Activated naive CD4-positive, alpha-beta T cell treated with anti-CD3 and anti-CD28 coated beads, Interleukin-2, amount 50 U/mL, for 72 hours (primary cell): ENCODE results near the gene MYCBP2. TPM values are rescaled to one million over a fixed set of nuclear protein-coding genes. Genes with fewer than 3 reads are reported as not detected.
A peak's percentile ranks its signal among the peaks of the same experiment; 100 is the strongest.

ENCODE experiments used
- ATAC-seq, 2 donors: fragments of 150-1000 bp; cut with Tn5 transposase; 2 replicates each; pipeline ENCODE4 v1.10.0; 2021; ENCODE audit warnings: mild to moderate bottlenecking in 2 of 2, moderate library complexity in 2 of 2
- DNase-seq, 2 donors: peaks; one replicate each; pipeline ENCODE4 v3.0.0; 2021 to 2022; ENCODE audit warnings: low spot score in 2 of 2
- H3K27ac Mint-ChIP-seq, 2 donors: one replicate each; pipeline ENCODE4 v1.8.0; 2022; ENCODE audit warnings: mild to moderate bottlenecking in 2 of 2, mixed read lengths in 2 of 2
- H3K36me3 Mint-ChIP-seq, 2 donors: one replicate each; pipeline ENCODE4 v1.8.0; 2022; ENCODE audit warnings: mixed read lengths in 2 of 2
- H3K9me3 Mint-ChIP-seq, 2 donors: one replicate each; pipeline ENCODE4 v1.8.0; 2022; ENCODE audit warnings: mixed read lengths in 2 of 2
- total RNA-seq, 2 donors: library from RNA; stranded (reverse); gene quantifications; one replicate each; pipeline ENCODE4 v1.2.3, GENCODE V29; 2022

Gene MYCBP2
- total RNA-seq, 2 donors from 2014 or later: 80.1 to 105 TPM

DNA sequence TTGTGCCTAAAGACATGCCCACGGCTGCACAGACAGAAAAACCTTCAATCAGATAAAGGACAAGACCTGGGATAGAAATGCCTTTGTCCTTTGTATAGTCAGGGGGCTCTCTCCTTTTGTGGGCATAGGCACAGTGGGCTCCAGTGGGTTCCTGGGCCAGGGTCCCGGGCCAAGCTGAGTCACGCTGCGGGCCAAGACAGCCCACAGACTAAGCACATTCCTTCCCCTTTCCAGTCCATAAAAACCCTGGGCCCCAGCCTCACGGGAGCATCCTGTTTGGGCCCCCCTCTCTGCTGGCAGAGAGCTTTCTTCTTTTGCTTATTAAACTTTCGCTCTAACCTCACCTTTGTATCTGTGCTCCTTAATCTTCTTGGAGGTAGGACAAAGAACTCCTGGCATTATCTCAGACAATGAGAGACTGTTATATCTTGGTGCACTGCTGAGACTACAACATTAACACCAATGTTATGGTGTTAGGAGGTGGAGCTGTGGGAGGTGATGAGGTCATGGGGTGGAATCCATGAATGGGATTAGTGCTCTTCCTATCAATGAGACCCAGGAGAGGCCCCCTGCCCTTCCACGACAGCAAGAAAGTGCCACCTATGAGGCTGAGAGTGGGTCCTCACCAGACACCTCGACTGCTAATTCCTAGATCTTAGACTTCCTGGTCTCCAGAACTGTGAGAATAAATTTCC, 279.1 kb downstream of the MYCBP2 start:
- peaks cover 24 to 50% of the 10 kb centered on the region in 2 donors for H3K36me3 Mint-ChIP-seq
- DNase-seq (no peak), ATAC-seq (no peak)
- H3K27ac Mint-ChIP-seq: peak overlapping the region; percentile 20 to 89
- no peaks in the 10 kb centered on the region for H3K9me3 Mint-ChIP-seq

DNA sequence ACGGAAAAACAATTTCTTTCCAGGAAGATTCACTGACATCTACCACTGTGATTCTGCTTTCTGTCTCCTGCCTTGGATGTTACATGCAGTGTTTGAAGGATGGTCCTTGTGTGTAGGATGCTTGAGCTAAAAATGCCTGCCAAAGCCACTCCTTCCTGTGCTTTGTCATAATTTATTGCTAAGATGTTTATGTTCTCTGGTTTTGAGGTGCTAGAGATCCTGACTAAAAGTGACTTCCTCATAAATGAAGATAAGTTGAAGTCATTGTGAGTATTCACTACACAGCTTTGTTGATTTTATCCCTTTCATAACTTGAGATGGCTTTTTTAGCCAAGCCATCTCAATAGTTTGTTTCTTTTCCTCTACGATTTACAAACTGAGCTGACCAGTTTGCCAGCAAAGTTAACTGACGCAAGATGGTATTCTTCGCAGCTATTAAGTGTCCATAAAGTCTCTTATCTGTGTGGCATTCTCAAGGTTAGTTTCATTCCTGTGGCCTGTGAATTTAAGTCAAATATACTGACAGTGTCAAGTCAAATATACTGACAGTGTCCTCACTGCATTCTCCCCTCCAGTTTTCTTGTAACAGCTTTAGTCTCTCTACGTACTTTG, 284.2 kb downstream of the MYCBP2 start:
- Mint-ChIP-seq H3K9me3 (no peaks in the 10 kb centered on the region), H3K36me3 (peaks cover 0 to 20% of the 10 kb centered on the region in 2 donors), H3K27ac (no peak overlapping the region)
- DNase-seq (no peak), ATAC-seq (no peak)

- ATAC-seq (peak in 1 of 2 donors; percentile 22), DNase-seq (no peak)
- H3K27ac Mint-ChIP-seq: no peak overlapping the region
- H3K36me3 Mint-ChIP-seq: peaks cover 0 to 6% of the 10 kb centered on the region in 2 donors
- no peaks in the 10 kb centered on the region for H3K9me3 Mint-ChIP-seq
Observed at GRCh38 chr13:77040835-77041234, 286.1 kb downstream of the MYCBP2 start.

DNA sequence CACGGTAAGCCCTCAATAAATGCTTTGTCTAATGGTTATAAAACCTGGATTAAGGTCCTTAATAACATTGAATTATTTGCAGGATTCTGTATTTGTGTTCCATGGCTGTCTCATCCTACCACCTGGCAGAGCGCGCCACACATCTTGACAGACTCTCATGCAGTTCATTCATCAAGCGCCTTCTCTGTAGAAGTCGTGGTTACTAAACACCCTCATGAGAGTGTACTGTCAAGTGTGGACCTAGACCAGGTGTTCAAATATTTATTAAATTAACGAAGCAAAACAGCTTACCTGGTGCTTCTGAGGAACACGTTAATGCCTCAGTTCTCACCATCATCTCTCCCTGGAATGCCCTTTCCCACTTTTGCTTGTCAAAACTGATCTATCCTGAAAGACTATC, 286.8 kb downstream of the MYCBP2 start:
- Mint-ChIP-seq H3K9me3 (no peaks in the 10 kb centered on the region), H3K36me3 (peaks cover 0 to 4% of the 10 kb centered on the region in 2 donors), H3K27ac (no peak overlapping the region)
- DNase-seq: no peak
- ATAC-seq: no peak

GRCh38 chr13:77038907-77039480, 287.9 kb downstream of the MYCBP2 start:
- Mint-ChIP-seq H3K36me3 (no peaks in the 10 kb centered on the region), H3K27ac (no peak overlapping the region), H3K9me3 (no peaks in the 10 kb centered on the region)
- DNase-seq: no peak
- no peak for ATAC-seq

- no peaks in the 10 kb centered on the region for H3K9me3 Mint-ChIP-seq
- H3K27ac Mint-ChIP-seq: no peak overlapping the region
- no peaks in the 10 kb centered on the region for H3K36me3 Mint-ChIP-seq
- no peak for ATAC-seq
- no peak for DNase-seq
Observed at GRCh38 chr13:77036279-77036678, 290.6 kb downstream of the MYCBP2 start.

- DNase-seq (no peak), ATAC-seq (peak; percentile 39 to 56)
- no peak overlapping the region for H3K27ac Mint-ChIP-seq
- no peaks in the 10 kb centered on the region for H3K9me3 Mint-ChIP-seq
- no peaks in the 10 kb centered on the region for H3K36me3 Mint-ChIP-seq
Observed at GRCh38 chr13:77034881-77035280, 292.0 kb downstream of the MYCBP2 start.

DNA sequence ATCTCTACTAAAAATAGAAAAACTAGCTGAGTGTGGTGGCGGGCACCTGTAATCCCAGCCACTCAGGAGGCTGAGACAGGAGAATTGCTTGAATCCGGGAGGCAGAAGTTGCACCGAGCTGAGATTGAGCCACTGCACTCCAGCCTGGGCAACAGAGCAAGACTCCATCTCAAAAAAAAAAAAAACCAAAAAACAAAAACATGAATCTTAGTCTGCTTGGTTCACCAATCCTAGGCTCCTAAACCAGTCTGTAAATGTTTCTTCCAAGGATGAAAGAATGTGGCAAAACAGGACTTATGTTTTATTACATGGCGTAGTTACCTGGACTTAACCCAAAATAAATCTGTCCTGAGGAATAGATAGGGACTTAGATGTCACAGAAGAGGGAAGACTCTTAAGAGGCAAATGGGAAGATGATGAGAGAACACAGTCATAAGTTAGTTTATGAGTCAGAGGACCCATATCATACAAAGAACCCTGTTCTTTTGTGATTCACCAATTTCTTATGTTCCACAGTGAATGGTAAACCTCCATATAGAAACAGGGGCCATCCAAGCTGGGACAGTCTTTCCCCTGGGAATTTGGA, 293.1 kb downstream of the MYCBP2 start:
- H3K9me3 Mint-ChIP-seq: no peaks in the 10 kb centered on the region
- H3K27ac Mint-ChIP-seq: no peak overlapping the region
- no peaks in the 10 kb centered on the region for H3K36me3 Mint-ChIP-seq
- DNase-seq (no peak), ATAC-seq (peak; percentile 90 to 92)

GRCh38 chr13:77031656-77032243, 295.1 kb downstream of the MYCBP2 start:
- Mint-ChIP-seq H3K36me3 (no peaks in the 10 kb centered on the region), H3K9me3 (no peaks in the 10 kb centered on the region), H3K27ac (no peak overlapping the region)
- DNase-seq (no peak), ATAC-seq (no peak)

GRCh38 chr13:77029436-77029835, 297.5 kb downstream of the MYCBP2 start:
- DNase-seq: no peak
- Mint-ChIP-seq H3K36me3 (peaks cover 8 to 10% of the 10 kb centered on the region in 2 donors), H3K27ac (no peak overlapping the region), H3K9me3 (no peaks in the 10 kb centered on the region)
- no peak for ATAC-seq

DNA sequence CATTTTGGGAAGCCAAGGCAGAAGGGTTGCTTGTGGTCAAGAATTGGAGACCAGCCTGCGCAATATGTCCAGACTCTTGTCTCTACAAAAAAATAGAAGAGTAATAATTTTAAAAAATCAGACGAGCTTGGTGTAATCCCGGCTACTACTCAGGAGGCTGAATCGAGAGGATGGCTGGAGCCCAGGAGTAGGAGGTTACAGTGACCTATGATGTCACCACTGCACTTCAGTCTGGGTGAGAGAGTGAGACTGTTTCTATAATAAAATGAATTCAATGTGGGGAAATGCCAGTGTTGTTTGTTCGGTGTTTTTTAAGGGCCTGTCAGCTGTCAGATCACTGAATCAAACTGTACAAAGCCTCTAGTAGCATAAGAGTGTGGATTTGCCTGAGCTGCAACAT, 298.7 kb downstream of the MYCBP2 start:
- no peak for ATAC-seq
- peak overlapping the region in 1 of 2 donors; percentile 81 for H3K27ac Mint-ChIP-seq
- H3K36me3 Mint-ChIP-seq: peaks cover 10 to 13% of the 10 kb centered on the region in 2 donors
- H3K9me3 Mint-ChIP-seq: no peaks in the 10 kb centered on the region
- no peak for DNase-seq

DNA sequence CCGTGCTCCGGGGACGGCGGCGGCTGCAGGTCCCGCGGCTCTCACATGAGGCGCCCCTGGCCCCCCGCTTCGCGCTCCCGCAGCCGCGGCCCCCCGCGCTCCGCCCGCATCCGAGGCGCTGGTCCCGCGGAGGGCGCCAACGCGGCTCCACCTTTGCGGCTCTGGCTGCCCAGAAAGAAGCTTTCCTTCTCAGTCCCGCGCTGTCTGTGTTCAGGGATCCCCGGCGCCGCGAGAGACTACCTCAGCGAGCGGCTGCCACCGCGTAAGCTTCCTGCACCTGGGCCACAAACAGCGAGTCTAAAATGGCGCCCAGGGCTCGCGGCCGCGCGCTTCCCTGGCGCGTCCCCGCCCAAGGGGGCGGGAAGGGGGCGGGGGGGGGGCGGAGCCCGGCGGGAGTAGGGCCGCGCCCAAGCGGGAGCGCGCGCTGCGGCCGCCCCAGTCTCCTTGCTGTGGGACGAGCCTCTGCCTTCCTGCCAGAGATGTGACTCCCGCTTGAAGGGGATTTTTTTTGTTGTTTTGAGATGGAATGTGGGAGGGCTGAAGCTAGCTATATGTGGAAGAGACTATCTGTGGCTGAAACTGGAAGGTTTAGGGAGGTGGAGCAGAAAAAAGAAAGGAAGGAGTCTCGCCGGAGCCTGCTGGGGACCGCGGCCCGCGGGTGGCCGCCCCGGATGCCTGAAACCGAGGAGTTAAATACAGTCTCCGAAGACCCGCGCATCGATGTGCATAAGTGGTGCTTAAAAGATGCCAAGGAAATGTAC, 299.9 kb downstream of the MYCBP2 start, which contains the start of gene FBXL3:
FBXL3 (minus strand) TSS at position 299 of the 761 bp plus-strand sequence. CDS start 5,299 bp downstream, outside the sequence.
- H3K27ac Mint-ChIP-seq: peak within 1 kb of the TSS; percentile 81 to 97
- peak; percentile 78 to 88 for DNase-seq
- H3K9me3 Mint-ChIP-seq: no peaks in the 10 kb centered on the region
- peaks cover 10 to 21% of the 10 kb centered on the region in 2 donors for H3K36me3 Mint-ChIP-seq
- peak; percentile 75 to 76 for ATAC-seq

- ATAC-seq: peak; percentile 69 to 80
- Mint-ChIP-seq H3K9me3 (no peaks in the 10 kb centered on the region), H3K27ac (peak overlapping the region; percentile 81 to 96), H3K36me3 (peaks cover 10 to 27% of the 10 kb centered on the region in 2 donors)
- DNase-seq: peak; percentile 70 to 88
Observed at GRCh38 chr13:77026255-77026860, 300.5 kb downstream of the MYCBP2 start.

GRCh38 chr13:77022341-77022740, 304.6 kb downstream of the MYCBP2 start:
- H3K36me3 Mint-ChIP-seq: peaks cover 10 to 27% of the 10 kb centered on the region in 2 donors
- H3K27ac Mint-ChIP-seq: no peak overlapping the region
- H3K9me3 Mint-ChIP-seq: no peaks in the 10 kb centered on the region
- DNase-seq (no peak), ATAC-seq (no peak)

DNA sequence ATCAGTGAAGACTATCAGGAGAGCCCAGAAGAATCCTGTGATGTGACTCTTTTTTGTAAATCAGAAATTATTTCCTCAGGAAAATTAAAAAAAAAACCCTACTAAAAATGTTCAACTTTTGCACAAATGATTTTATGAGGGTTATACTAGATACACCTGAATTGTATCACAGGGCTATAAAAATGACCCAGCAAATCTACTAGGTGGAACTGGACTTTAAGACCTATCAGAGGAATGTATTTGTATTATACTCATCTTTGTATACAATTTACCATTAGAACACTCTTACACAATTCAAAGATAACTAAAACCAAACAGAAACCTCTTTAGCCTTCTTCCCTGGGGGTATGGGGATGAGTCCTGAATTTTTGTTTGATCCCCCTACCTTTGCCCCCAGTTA, 307.1 kb downstream of the MYCBP2 start:
- H3K27ac Mint-ChIP-seq: no peak overlapping the region
- no peak for ATAC-seq
- H3K36me3 Mint-ChIP-seq: peaks cover 0 to 32% of the 10 kb centered on the region in 2 donors
- DNase-seq: no peak
- no peaks in the 10 kb centered on the region for H3K9me3 Mint-ChIP-seq
